HG03103 (cell line): ENCODE data around the gene ESAM.
A peak's percentile ranks its signal among the peaks of the same experiment; 100 is the strongest.

Source experiments
- ATAC-seq: cut with Tn5 transposase; IDR thresholded peaks from one replicate; pipeline ENCODE4 v1.9.1; 2021; ENCODE audit warnings: low read depth; ENCODE audit not compliant: unreplicated experiment

ESAM gene

GRCh38 chr11:124737638-124738305, 24.3 kb downstream of the ESAM start:
- ATAC-seq, result no peak

GRCh38 chr11:124736736-124737135, 25.4 kb downstream of the ESAM start:
- no peak for ATAC-seq

- no peak for ATAC-seq
These were observed 29.9 kb downstream of the ESAM start for GRCh38 chr11:124732230-124732629.

GRCh38 chr11:124729571-124729970, 32.5 kb downstream of the ESAM start:
- no peak for ATAC-seq

- no peak for ATAC-seq
These were observed 34.0 kb downstream of the ESAM start for GRCh38 chr11:124728134-124728533.

GRCh38 chr11:124727474-124727873, 34.6 kb downstream of the ESAM start:
- no peak for ATAC-seq

- ATAC-seq, result no peak
These were observed 36.4 kb downstream of the ESAM start for GRCh38 chr11:124725719-124726105.

- peak; percentile 78 for ATAC-seq
These were observed 36.9 kb downstream of the ESAM start for GRCh38 chr11:124724979-124725718.

GRCh38 chr11:124722176-124722575, 39.9 kb downstream of the ESAM start:
- ATAC-seq, result no peak

GRCh38 chr11:124719534-124719933, 42.6 kb downstream of the ESAM start:
- ATAC-seq, result no peak

GRCh38 chr11:124718801-124719200, 43.3 kb downstream of the ESAM start:
- no peak for ATAC-seq

GRCh38 chr11:124717786-124718651, 44.1 kb downstream of the ESAM start:
- no peak for ATAC-seq

GRCh38 chr11:124717421-124717785, 44.7 kb downstream of the ESAM start:
- ATAC-seq, result peak; percentile 60

GRCh38 chr11:124716591-124716990, 45.5 kb downstream of the ESAM start:
- no peak for ATAC-seq

GRCh38 chr11:124712392-124712791, 49.7 kb downstream of the ESAM start:
- ATAC-seq, result no peak

- no peak for ATAC-seq
These were observed 54.3 kb downstream of the ESAM start for GRCh38 chr11:124707829-124708228.
